Liver (tissue), 2 donors: Measurements from ENCODE around the gene EXD3.
"Not testable (repeated sequence)": the region's sequence is repeated elsewhere in the genome, so short reads cannot be mapped to it uniquely, and the experiment has no call there.

Source experiments
- TF ChIP-seq, protein P1 (sequence below): IDR thresholded peaks from 2 replicates; pipeline ENCODE4 v1.6.1; 2016; ENCODE audit warnings: antibody characterized with exemption
- TF ChIP-seq, protein P2 (sequence below): fragments of 150-350 bp; IDR thresholded peaks from 2 replicates; pipeline ENCODE4 v1.5.1; 2017; ENCODE audit warnings: improper control_type of control experiment, low read depth, low read length; ENCODE audit not compliant: missing input control
- donor health status: healthy.

DNA sequence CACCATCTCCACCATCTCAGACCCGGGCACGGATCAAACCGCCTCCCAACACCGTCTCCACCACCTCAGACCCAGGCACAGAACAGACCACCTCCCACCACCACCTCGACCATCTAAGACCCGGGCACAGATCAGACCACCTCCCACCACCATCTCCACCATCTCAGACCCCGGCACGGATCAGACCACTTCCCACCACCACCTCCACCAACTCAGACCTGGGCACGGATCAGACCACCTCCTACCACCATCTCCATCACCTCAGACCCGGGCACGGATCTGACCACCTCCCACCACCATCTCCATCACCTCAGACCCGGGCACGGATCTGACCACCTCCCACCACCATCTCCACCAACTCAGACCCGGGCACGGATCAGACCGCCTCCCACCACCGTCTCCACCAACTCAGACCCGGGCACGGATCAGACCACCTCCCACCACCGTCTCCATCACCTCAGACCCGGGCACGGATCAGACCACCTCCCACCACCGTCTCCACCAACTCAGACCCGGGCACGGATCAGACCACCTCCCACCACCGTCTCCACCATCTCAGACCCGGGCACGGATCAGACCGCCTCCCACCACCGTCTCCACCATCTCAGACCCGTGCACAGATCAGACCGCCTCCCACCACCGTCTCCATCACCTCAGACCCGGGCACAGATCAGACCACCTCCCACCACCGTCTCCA, 43.6 kb upstream of the EXD3 start:
- TF ChIP-seq, protein P1, sequence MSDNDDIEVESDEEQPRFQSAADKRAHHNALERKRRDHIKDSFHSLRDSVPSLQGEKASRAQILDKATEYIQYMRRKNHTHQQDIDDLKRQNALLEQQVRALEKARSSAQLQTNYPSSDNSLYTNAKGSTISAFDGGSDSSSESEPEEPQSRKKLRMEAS: not testable (repeated sequence)
- TF ChIP-seq, protein P2, sequence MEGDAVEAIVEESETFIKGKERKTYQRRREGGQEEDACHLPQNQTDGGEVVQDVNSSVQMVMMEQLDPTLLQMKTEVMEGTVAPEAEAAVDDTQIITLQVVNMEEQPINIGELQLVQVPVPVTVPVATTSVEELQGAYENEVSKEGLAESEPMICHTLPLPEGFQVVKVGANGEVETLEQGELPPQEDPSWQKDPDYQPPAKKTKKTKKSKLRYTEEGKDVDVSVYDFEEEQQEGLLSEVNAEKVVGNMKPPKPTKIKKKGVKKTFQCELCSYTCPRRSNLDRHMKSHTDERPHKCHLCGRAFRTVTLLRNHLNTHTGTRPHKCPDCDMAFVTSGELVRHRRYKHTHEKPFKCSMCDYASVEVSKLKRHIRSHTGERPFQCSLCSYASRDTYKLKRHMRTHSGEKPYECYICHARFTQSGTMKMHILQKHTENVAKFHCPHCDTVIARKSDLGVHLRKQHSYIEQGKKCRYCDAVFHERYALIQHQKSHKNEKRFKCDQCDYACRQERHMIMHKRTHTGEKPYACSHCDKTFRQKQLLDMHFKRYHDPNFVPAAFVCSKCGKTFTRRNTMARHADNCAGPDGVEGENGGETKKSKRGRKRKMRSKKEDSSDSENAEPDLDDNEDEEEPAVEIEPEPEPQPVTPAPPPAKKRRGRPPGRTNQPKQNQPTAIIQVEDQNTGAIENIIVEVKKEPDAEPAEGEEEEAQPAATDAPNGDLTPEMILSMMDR: not testable (repeated sequence)
